ENCODE results near the gene ZBTB7B. TPM values are rescaled to one million over a fixed set of nuclear protein-coding genes. Genes with fewer than 3 reads are reported as not detected.

The ZBTB7B gene
- total RNA-seq, 4 donors from 2014 or later = 45.5 to 63.4 (median 49.5) TPM

- peaks cover 14 to 96% (median 47%) of the 10 kb centered on the region in 3 donors for H3K4me1 ChIP-seq
- H3K27ac ChIP-seq = peak within 1 kb of the TSS; percentile 79 to 98 (median 88)
- peaks cover 0 to 29% of the 10 kb centered on the region in 2 donors for H3K36me3 ChIP-seq
- WGBS, 2 donors (ENCODE audit: low coverage in 1 of 2) = 0% methylated on average over 8 to 17 of the region's 18 CpGs
- H3K9me3 ChIP-seq = no peaks in the 10 kb centered on the region
- peak; percentile 88 for ATAC-seq
- peak within 1 kb of the TSS; percentile 63 to 66 for H3K4me3 ChIP-seq
- H3K27me3 ChIP-seq = no peaks in the 10 kb centered on the region
- TF ChIP-seq EP300 (IDR thresholded peaks at IDR 0.05) = no peak
- TF ChIP-seq CTCF (IDR thresholded peaks at IDR 0.05) = peak in 2 of 4 experiments; percentile 20 to 26
- peak; percentile 23 for TF ChIP-seq POLR2AphosphoS5 (IDR thresholded peaks at IDR 0.05)
- peak in 1 of 2 donors; percentile 29 for TF ChIP-seq POLR2A (IDR thresholded peaks at IDR 0.05)
Observed at GRCh38 chr1:154955718-154956543, 46.7 kb upstream of the ZBTB7B start, which contains the start of gene PBXIP1. TSS of gene PBXIP1 (minus strand) at chr1:154956099. CDS start at chr1:154953721, 2,378 bp downstream.

- 6 to 7% methylated on average over 3 of the region's 6 CpGs for WGBS, 2 donors (ENCODE audit: low coverage in 1 of 2)
- Histone ChIP-seq H3K4me3 (peak overlapping the region; percentile 63 to 66), H3K4me1 (peaks cover 14 to 95% (median 47%) of the 10 kb centered on the region in 3 donors), H3K9me3 (no peaks in the 10 kb centered on the region), H3K36me3 (peaks cover 0 to 23% of the 10 kb centered on the region in 2 donors), H3K27me3 (no peaks in the 10 kb centered on the region), H3K27ac (peak overlapping the region; percentile 79 to 98 (median 88))
- TF ChIP-seq POLR2A (IDR thresholded peaks at IDR 0.05) = no peak
- no peak for TF ChIP-seq CTCF (IDR thresholded peaks at IDR 0.05)
- TF ChIP-seq EP300 (IDR thresholded peaks at IDR 0.05) = no peak
- TF ChIP-seq POLR2AphosphoS5 (IDR thresholded peaks at IDR 0.05) = no peak
- ATAC-seq = peak; percentile 28
Observed at GRCh38 chr1:154956544-154956941, 46.1 kb upstream of the ZBTB7B start.

GRCh38 chr1:154957091-154957657 is 45.4 kb upstream of the ZBTB7B start:
- H3K27ac ChIP-seq = peak overlapping the region; percentile 79 to 98 (median 88)
- no peak for TF ChIP-seq EP300 (IDR thresholded peaks at IDR 0.05)
- no peak for TF ChIP-seq POLR2A (IDR thresholded peaks at IDR 0.05)
- TF ChIP-seq POLR2AphosphoS5 (IDR thresholded peaks at IDR 0.05) = no peak
- no peak for TF ChIP-seq CTCF (IDR thresholded peaks at IDR 0.05)
- no peak for ATAC-seq
- 25 to 43% methylated on average over 5 to 7 of the region's 9 CpGs for WGBS, 2 donors (ENCODE audit: low coverage in 1 of 2)
- H3K27me3 ChIP-seq = no peaks in the 10 kb centered on the region
- peak overlapping the region in 1 of 2 donors; percentile 63 for H3K4me3 ChIP-seq
- H3K9me3 ChIP-seq = no peaks in the 10 kb centered on the region
- peaks cover 0 to 21% of the 10 kb centered on the region in 2 donors for H3K36me3 ChIP-seq
- H3K4me1 ChIP-seq = peaks cover 14 to 90% (median 47%) of the 10 kb centered on the region in 3 donors

- TF ChIP-seq EP300 (IDR thresholded peaks at IDR 0.05) (no peak), POLR2A (IDR thresholded peaks at IDR 0.05) (no peak), CTCF (IDR thresholded peaks at IDR 0.05) (no peak), POLR2AphosphoS5 (IDR thresholded peaks at IDR 0.05) (no peak)
- no peak overlapping the region for H3K4me3 ChIP-seq
- H3K27me3 ChIP-seq = no peaks in the 10 kb centered on the region
- peak overlapping the region in 2 of 4 donors; percentile 87 to 98 for H3K27ac ChIP-seq
- WGBS, 2 donors (ENCODE audit: low coverage in 1 of 2) = 73 to 80% methylated on average over 1 to 2 of the region's 2 CpGs
- no peak for ATAC-seq
- H3K9me3 ChIP-seq = no peaks in the 10 kb centered on the region
- H3K4me1 ChIP-seq = peaks cover 14 to 90% (median 51%) of the 10 kb centered on the region in 3 donors
- peaks cover 0 to 25% of the 10 kb centered on the region in 2 donors for H3K36me3 ChIP-seq
Observed at GRCh38 chr1:154958036-154958435, 44.6 kb upstream of the ZBTB7B start.
